Measurements from ENCODE around the gene MEIS2. TPM values are rescaled to one million over a fixed set of nuclear protein-coding genes. Genes with fewer than 3 reads are reported as not detected.

The MEIS2 gene
- total and polyA plus RNA-seq, 2 experiments from 2014 or later, result 0.27 TPM; not detected in 1

DNA sequence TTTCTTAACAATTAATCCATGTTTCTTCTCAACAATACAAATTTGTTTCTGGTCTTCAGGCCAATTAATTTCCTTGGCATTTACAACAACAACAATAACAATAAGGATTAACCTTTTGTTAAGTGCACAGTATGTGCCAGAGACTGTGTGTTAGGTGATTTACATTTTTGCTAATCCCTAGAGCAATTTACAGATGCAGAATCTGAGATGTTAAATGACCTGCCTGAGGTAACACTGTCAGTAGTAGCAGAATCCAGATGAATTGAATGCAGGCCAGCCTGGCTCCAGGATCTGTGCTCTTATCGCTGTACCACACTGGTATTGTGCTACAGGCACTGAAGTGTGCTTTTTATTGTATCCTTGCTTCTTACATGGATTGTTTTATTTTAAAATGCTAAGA lies 122.2 kb downstream of the MEIS2 start:
- Histone ChIP-seq H3F3A (replicated peaks; ENCODE audit: low read depth) (no peaks in the 10 kb centered on the region), H3K4me1 (ENCODE audit: insufficient read depth) (no peaks in the 10 kb centered on the region), H3K27me3 (ENCODE audit: insufficient read depth) (no peaks in the 10 kb centered on the region), H3K36me3 (ENCODE audit: insufficient read depth) (no peaks in the 10 kb centered on the region), H3K4me2 (no peak overlapping the region), H4K20me1 (replicated peaks; ENCODE audit: insufficient read depth) (no peaks in the 10 kb centered on the region), H3K27ac (ENCODE audit: low read depth) (no peak overlapping the region), H3K79me2 (replicated peaks; ENCODE audit: insufficient read depth) (no peaks in the 10 kb centered on the region), H3K4me3 (no peak overlapping the region), H3K9me2 (ENCODE audit: insufficient read depth) (no peaks in the 10 kb centered on the region), H2AFZ (no peak overlapping the region)
- peaks cover 2% of the 10 kb centered on the region; the same call in 2 of the 3 replicates for H3K36me3 Mint-ChIP-seq (ENCODE audit: low read depth)
- H3K9me3 Mint-ChIP-seq, result no peaks in the 10 kb centered on the region; the same call in 1 of the 3 replicates
- no peak overlapping the region for H3K27ac Mint-ChIP-seq
- DNase-seq (ENCODE audit: low spot score) (no peak), ATAC-seq (peak; percentile 45)
- H3K4me3 Mint-ChIP-seq, result no peak overlapping the region
- TF ChIP-seq STAT1 (IDR thresholded peaks at IDR 0.05; ENCODE audit: unreplicated experiment), result no peak
- TF ChIP-seq EZH2 (IDR thresholded peaks at IDR 0.05; ENCODE audit: low read depth, unreplicated experiment), result no peak
- no peak for TF ChIP-seq POLR2AphosphoS5 (IDR thresholded peaks at IDR 0.05; ENCODE audit: low read depth)
- H3K4me1 Mint-ChIP-seq, result peaks cover 11% of the 10 kb centered on the region; the same call in 2 of the 3 replicates
- no peaks in the 10 kb centered on the region for H3K27me3 Mint-ChIP-seq (ENCODE audit: insufficient read depth, low read depth, poor library complexity)

DNA sequence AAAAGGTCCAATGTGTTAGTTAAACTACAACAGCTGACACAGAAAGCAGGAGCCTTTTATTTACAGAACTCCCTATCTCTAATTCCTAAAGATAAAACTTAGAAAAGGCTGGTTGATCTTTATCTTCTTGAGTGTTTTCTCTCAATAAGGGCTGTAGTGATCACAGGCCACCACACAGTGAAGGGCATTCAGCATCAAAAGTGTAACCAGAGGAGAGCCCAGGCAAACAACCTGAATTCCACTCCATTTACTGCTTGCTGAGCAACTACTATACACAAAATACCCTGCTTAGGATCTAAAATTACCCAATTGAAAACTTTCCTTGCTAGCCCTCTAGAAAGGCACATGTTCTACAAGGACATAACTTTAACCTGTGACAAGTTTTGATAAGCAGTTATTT lies 122.7 kb downstream of the MEIS2 start:
- Mint-ChIP-seq H3K4me1 (peaks cover 11% of the 10 kb centered on the region; the same call in 2 of the 3 replicates), H3K4me3 (no peak overlapping the region), H3K9me3 (no peaks in the 10 kb centered on the region; the same call in 1 of the 3 replicates), H3K36me3 (ENCODE audit: low read depth) (peaks cover 2% of the 10 kb centered on the region; the same call in 2 of the 3 replicates), H3K27me3 (ENCODE audit: insufficient read depth, low read depth, poor library complexity) (no peaks in the 10 kb centered on the region), H3K27ac (no peak overlapping the region)
- no peaks in the 10 kb centered on the region for H3K9me2 ChIP-seq (ENCODE audit: insufficient read depth)
- H3K27ac ChIP-seq (ENCODE audit: low read depth), result no peak overlapping the region
- no peaks in the 10 kb centered on the region for H3K27me3 ChIP-seq (ENCODE audit: insufficient read depth)
- H3K36me3 ChIP-seq (ENCODE audit: insufficient read depth), result no peaks in the 10 kb centered on the region
- no peak overlapping the region for H3K4me3 ChIP-seq
- no peak overlapping the region for H2AFZ ChIP-seq
- DNase-seq (ENCODE audit: low spot score) (no peak), ATAC-seq (peak; percentile 69)
- H4K20me1 ChIP-seq (replicated peaks; ENCODE audit: insufficient read depth), result no peaks in the 10 kb centered on the region
- H3K4me2 ChIP-seq, result no peak overlapping the region
- H3K79me2 ChIP-seq (replicated peaks; ENCODE audit: insufficient read depth), result no peaks in the 10 kb centered on the region
- no peaks in the 10 kb centered on the region for H3F3A ChIP-seq (replicated peaks; ENCODE audit: low read depth)
- TF ChIP-seq ZNF114 (CRISPR knock-in tag; IDR thresholded peaks at IDR 0.05), result no peak
- TF ChIP-seq, protein P1, sequence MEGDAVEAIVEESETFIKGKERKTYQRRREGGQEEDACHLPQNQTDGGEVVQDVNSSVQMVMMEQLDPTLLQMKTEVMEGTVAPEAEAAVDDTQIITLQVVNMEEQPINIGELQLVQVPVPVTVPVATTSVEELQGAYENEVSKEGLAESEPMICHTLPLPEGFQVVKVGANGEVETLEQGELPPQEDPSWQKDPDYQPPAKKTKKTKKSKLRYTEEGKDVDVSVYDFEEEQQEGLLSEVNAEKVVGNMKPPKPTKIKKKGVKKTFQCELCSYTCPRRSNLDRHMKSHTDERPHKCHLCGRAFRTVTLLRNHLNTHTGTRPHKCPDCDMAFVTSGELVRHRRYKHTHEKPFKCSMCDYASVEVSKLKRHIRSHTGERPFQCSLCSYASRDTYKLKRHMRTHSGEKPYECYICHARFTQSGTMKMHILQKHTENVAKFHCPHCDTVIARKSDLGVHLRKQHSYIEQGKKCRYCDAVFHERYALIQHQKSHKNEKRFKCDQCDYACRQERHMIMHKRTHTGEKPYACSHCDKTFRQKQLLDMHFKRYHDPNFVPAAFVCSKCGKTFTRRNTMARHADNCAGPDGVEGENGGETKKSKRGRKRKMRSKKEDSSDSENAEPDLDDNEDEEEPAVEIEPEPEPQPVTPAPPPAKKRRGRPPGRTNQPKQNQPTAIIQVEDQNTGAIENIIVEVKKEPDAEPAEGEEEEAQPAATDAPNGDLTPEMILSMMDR (conservative IDR thresholded peaks at IDR 0.05; ENCODE audit: low read depth in 2 of 2), result no peak
- TF ChIP-seq, protein P2, sequence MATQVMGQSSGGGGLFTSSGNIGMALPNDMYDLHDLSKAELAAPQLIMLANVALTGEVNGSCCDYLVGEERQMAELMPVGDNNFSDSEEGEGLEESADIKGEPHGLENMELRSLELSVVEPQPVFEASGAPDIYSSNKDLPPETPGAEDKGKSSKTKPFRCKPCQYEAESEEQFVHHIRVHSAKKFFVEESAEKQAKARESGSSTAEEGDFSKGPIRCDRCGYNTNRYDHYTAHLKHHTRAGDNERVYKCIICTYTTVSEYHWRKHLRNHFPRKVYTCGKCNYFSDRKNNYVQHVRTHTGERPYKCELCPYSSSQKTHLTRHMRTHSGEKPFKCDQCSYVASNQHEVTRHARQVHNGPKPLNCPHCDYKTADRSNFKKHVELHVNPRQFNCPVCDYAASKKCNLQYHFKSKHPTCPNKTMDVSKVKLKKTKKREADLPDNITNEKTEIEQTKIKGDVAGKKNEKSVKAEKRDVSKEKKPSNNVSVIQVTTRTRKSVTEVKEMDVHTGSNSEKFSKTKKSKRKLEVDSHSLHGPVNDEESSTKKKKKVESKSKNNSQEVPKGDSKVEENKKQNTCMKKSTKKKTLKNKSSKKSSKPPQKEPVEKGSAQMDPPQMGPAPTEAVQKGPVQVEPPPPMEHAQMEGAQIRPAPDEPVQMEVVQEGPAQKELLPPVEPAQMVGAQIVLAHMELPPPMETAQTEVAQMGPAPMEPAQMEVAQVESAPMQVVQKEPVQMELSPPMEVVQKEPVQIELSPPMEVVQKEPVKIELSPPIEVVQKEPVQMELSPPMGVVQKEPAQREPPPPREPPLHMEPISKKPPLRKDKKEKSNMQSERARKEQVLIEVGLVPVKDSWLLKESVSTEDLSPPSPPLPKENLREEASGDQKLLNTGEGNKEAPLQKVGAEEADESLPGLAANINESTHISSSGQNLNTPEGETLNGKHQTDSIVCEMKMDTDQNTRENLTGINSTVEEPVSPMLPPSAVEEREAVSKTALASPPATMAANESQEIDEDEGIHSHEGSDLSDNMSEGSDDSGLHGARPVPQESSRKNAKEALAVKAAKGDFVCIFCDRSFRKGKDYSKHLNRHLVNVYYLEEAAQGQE (IDR thresholded peaks at IDR 0.05; ENCODE audit: unreplicated experiment), result no peak
- no peak for TF ChIP-seq EZH2phosphoT487 (IDR thresholded peaks at IDR 0.05; ENCODE audit: unreplicated experiment)
- no peak for TF ChIP-seq EZH2 (IDR thresholded peaks at IDR 0.05; ENCODE audit: low read depth, unreplicated experiment)
- no peak for TF ChIP-seq STAT1 (IDR thresholded peaks at IDR 0.05; ENCODE audit: unreplicated experiment)
- no peak for TF ChIP-seq ZNF331 (CRISPR knock-in tag; IDR thresholded peaks at IDR 0.05; ENCODE audit: low read depth)
- TF ChIP-seq NANOG (IDR thresholded peaks at IDR 0.05; ENCODE audit: borderline replicate concordance), result no peak
- no peak for TF ChIP-seq JUNB (IDR thresholded peaks at IDR 0.05; ENCODE audit: unreplicated experiment)
- TF ChIP-seq, protein P3, sequence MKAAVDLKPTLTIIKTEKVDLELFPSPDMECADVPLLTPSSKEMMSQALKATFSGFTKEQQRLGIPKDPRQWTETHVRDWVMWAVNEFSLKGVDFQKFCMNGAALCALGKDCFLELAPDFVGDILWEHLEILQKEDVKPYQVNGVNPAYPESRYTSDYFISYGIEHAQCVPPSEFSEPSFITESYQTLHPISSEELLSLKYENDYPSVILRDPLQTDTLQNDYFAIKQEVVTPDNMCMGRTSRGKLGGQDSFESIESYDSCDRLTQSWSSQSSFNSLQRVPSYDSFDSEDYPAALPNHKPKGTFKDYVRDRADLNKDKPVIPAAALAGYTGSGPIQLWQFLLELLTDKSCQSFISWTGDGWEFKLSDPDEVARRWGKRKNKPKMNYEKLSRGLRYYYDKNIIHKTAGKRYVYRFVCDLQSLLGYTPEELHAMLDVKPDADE (IDR thresholded peaks at IDR 0.05), result no peak
- no peaks in the 10 kb centered on the region for H3K4me1 ChIP-seq (ENCODE audit: insufficient read depth)
